NCI-H82 treated with DMSO at 0.1 percent for 48 hours (cell line): Measurements from ENCODE around the gene UBR2.
A peak's percentile ranks its signal among the peaks of the same experiment; 100 is the strongest.

Experiments used
- DNase-seq: peaks from one replicate; lab custom pipeline; 2025; ENCODE audit not compliant: unreplicated experiment; lab: John Stamatoyannopoulos, UW

UBR2 gene

GRCh38 chr6:42563697-42564505 is at the start of gene UBR2:
Gene UBR2, plus strand, starts transcription at chr6:42564029. Its CDS starts 291 bp downstream, at chr6:42564320.
- DNase-seq, result peak; percentile 99

- no peak for DNase-seq
Measured at GRCh38 chr6:42514745-42515144, 49.1 kb upstream of the UBR2 start.

- DNase-seq, result no peak
Measured at GRCh38 chr6:42519779-42520178, 44.0 kb upstream of the UBR2 start.

GRCh38 chr6:42520786-42521607 is 42.8 kb upstream of the UBR2 start:
- no peak for DNase-seq

GRCh38 chr6:42522036-42522435 is 41.8 kb upstream of the UBR2 start:
- no peak for DNase-seq

- no peak for DNase-seq
Measured at GRCh38 chr6:42522942-42523814, 40.7 kb upstream of the UBR2 start.

- DNase-seq, result no peak
Measured at GRCh38 chr6:42525206-42525605, 38.6 kb upstream of the UBR2 start.

- no peak for DNase-seq
Measured at GRCh38 chr6:42526616-42527015, 37.2 kb upstream of the UBR2 start.

- no peak for DNase-seq
Measured at GRCh38 chr6:42527204-42527603, 36.6 kb upstream of the UBR2 start.

- DNase-seq, result no peak
Measured at GRCh38 chr6:42530296-42530695, 33.5 kb upstream of the UBR2 start.

- no peak for DNase-seq
Measured at GRCh38 chr6:42530751-42531150, 33.1 kb upstream of the UBR2 start.

GRCh38 chr6:42532038-42532669 is 31.7 kb upstream of the UBR2 start:
- peak; percentile 60 for DNase-seq

- no peak for DNase-seq
Measured at GRCh38 chr6:42533794-42534193, 30.0 kb upstream of the UBR2 start.

- no peak for DNase-seq
Measured at GRCh38 chr6:42537536-42537935, 26.3 kb upstream of the UBR2 start.

- no peak for DNase-seq
Measured at GRCh38 chr6:42539135-42539534, 24.7 kb upstream of the UBR2 start.

GRCh38 chr6:42545226-42545773 is 18.5 kb upstream of the UBR2 start:
- no peak for DNase-seq

GRCh38 chr6:42547407-42548329 is 16.2 kb upstream of the UBR2 start:
- peak; percentile 75 for DNase-seq

GRCh38 chr6:42550277-42550676 is 13.6 kb upstream of the UBR2 start:
- no peak for DNase-seq

GRCh38 chr6:42551217-42551616 is 12.6 kb upstream of the UBR2 start:
- no peak for DNase-seq
